HUES64 (cell line): Measurements from ENCODE around the gene C5orf46.

ENCODE experiments used
- H3K27ac ChIP-seq: 2 replicates; pipeline ENCODE4 v1.7.0; 2013; ENCODE audit warnings: low read depth, low read length, inconsistent platforms
- H3K27me3 ChIP-seq: 2 replicates; pipeline ENCODE4 v1.6.1; 2013; ENCODE audit warnings: mild to moderate bottlenecking, low read length; ENCODE audit not compliant: insufficient read depth
- H3K36me3 ChIP-seq: 2 replicates; pipeline ENCODE4 v1.6.1; 2013; ENCODE audit warnings: mild to moderate bottlenecking, low read length; ENCODE audit not compliant: insufficient read depth
- H3K4me1 ChIP-seq: 2 replicates; pipeline ENCODE4 v1.6.1; 2013; ENCODE audit warnings: mild to moderate bottlenecking, low read length, moderate library complexity; ENCODE audit not compliant: insufficient read depth
- H3K4me3 ChIP-seq: 2 replicates; pipeline ENCODE4 v1.5.1; 2013; ENCODE audit warnings: mild to moderate bottlenecking, low read length, moderate library complexity
- H3K9ac ChIP-seq: 2 replicates; pipeline ENCODE4 v1.6.1; 2013; ENCODE audit warnings: mild to moderate bottlenecking, low read depth, low read length
- H3K9me3 ChIP-seq: 2 replicates; pipeline ENCODE4 v1.6.1; 2013; ENCODE audit warnings: low read depth, low read length; ENCODE audit not compliant: insufficient read depth
- WGBS: fragments of 150-250, 120-280 bp; methylation state at CpG from one replicate; pipeline ENCODE4 v1.1.7; 2013; ENCODE audit warnings: missing lambda C conversion rate; 5-methylcytosine and 5-hydroxymethylcytosine counted together

Gene C5orf46

GRCh38 chr5:147920420-147921030 lies 14.2 kb upstream of the C5orf46 start:
- peaks cover 10% of the 10 kb centered on the region; the same call in 1 of the 2 replicates for H3K4me1 ChIP-seq
- H3K9ac ChIP-seq, result no peak overlapping the region
- H3K27ac ChIP-seq, result no peak overlapping the region
- no peak overlapping the region for H3K4me3 ChIP-seq
- WGBS, result 91% methylated on average over 4 of the region's 4 CpGs
- no peaks in the 10 kb centered on the region; the same call in 1 of the 2 replicates for H3K9me3 ChIP-seq
- H3K27me3 ChIP-seq, result no peaks in the 10 kb centered on the region
- H3K36me3 ChIP-seq, result no peaks in the 10 kb centered on the region

- 0 out of 2 replicates have a peak, but pooled peaks cover 3% of the 10 kb centered on the region for H3K4me1 ChIP-seq
- H3K9ac ChIP-seq, result no peak overlapping the region
- no peak overlapping the region for H3K27ac ChIP-seq
- no peak overlapping the region for H3K4me3 ChIP-seq
- H3K36me3 ChIP-seq, result no peaks in the 10 kb centered on the region
- H3K27me3 ChIP-seq, result no peaks in the 10 kb centered on the region
- H3K9me3 ChIP-seq, result no peaks in the 10 kb centered on the region; the same call in 1 of the 2 replicates
- WGBS, result 72% methylated on average over 3 of the region's 3 CpGs
Measured at GRCh38 chr5:147918899-147919298, 12.6 kb upstream of the C5orf46 start.

GRCh38 chr5:147918101-147918685 lies 11.9 kb upstream of the C5orf46 start:
- no peaks in the 10 kb centered on the region for H3K36me3 ChIP-seq
- no peaks in the 10 kb centered on the region for H3K27me3 ChIP-seq
- 50% methylated on average over 2 of the region's 2 CpGs for WGBS
- no peak overlapping the region for H3K9ac ChIP-seq
- H3K9me3 ChIP-seq, result no peaks in the 10 kb centered on the region; the same call in 1 of the 2 replicates
- 0 out of 2 replicates have a peak, but pooled peaks cover 3% of the 10 kb centered on the region for H3K4me1 ChIP-seq
- no peak overlapping the region for H3K27ac ChIP-seq
- no peak overlapping the region for H3K4me3 ChIP-seq

- H3K9ac ChIP-seq, result no peak overlapping the region
- H3K27me3 ChIP-seq, result no peaks in the 10 kb centered on the region
- no peaks in the 10 kb centered on the region for H3K4me1 ChIP-seq
- no peak overlapping the region for H3K4me3 ChIP-seq
- H3K9me3 ChIP-seq, result no peaks in the 10 kb centered on the region; the same call in 1 of the 2 replicates
- H3K36me3 ChIP-seq, result no peaks in the 10 kb centered on the region
- 76% methylated on average over 2 of the region's 3 CpGs for WGBS
- H3K27ac ChIP-seq, result no peak overlapping the region
Measured at GRCh38 chr5:147913786-147914185, 7.4 kb upstream of the C5orf46 start.

- Histone ChIP-seq H3K9me3 (no peaks in the 10 kb centered on the region; the same call in 1 of the 2 replicates), H3K27ac (no peak overlapping the region), H3K4me3 (no peak overlapping the region), H3K27me3 (no peaks in the 10 kb centered on the region), H3K36me3 (no peaks in the 10 kb centered on the region), H3K9ac (no peak overlapping the region), H3K4me1 (no peaks in the 10 kb centered on the region)
- 100% methylated on average over 1 of the region's 1 CpG for WGBS
Measured at GRCh38 chr5:147912011-147912410, 5.7 kb upstream of the C5orf46 start.

- Histone ChIP-seq H3K4me3 (no peak overlapping the region), H3K27ac (no peak overlapping the region), H3K4me1 (no peaks in the 10 kb centered on the region), H3K9ac (no peak overlapping the region), H3K9me3 (no peaks in the 10 kb centered on the region; the same call in 1 of the 2 replicates), H3K27me3 (no peaks in the 10 kb centered on the region), H3K36me3 (no peaks in the 10 kb centered on the region)
- 76% methylated on average over 6 of the region's 6 CpGs for WGBS
Measured at GRCh38 chr5:147911427-147911826, 5.1 kb upstream of the C5orf46 start.

- H3K4me1 ChIP-seq, result peaks cover 10% of the 10 kb centered on the region
- no peak overlapping the region for H3K4me3 ChIP-seq
- H3K27ac ChIP-seq, result no peak overlapping the region
- H3K9ac ChIP-seq, result no peak overlapping the region
- H3K36me3 ChIP-seq, result no peaks in the 10 kb centered on the region
- H3K27me3 ChIP-seq, result no peaks in the 10 kb centered on the region
- 92% methylated on average over 4 of the region's 4 CpGs for WGBS
- H3K9me3 ChIP-seq, result no peaks in the 10 kb centered on the region
Measured at GRCh38 chr5:147904110-147904509, 2.2 kb downstream of the C5orf46 start.

- H3K27ac ChIP-seq, result no peak overlapping the region
- H3K27me3 ChIP-seq, result no peaks in the 10 kb centered on the region
- H3K9ac ChIP-seq, result no peak overlapping the region
- no peak overlapping the region for H3K4me3 ChIP-seq
- H3K4me1 ChIP-seq, result peaks cover 10% of the 10 kb centered on the region
- no peaks in the 10 kb centered on the region for H3K36me3 ChIP-seq
- no peaks in the 10 kb centered on the region for H3K9me3 ChIP-seq
Measured at GRCh38 chr5:147902609-147903115, 3.7 kb downstream of the C5orf46 start.

GRCh38 chr5:147901599-147902039 lies 4.7 kb downstream of the C5orf46 start:
- Histone ChIP-seq H3K4me1 (peaks cover 10% of the 10 kb centered on the region), H3K9ac (no peak overlapping the region), H3K27me3 (no peaks in the 10 kb centered on the region), H3K36me3 (no peaks in the 10 kb centered on the region), H3K27ac (no peak overlapping the region), H3K9me3 (no peaks in the 10 kb centered on the region), H3K4me3 (no peak overlapping the region)
- WGBS, result 82% methylated on average over 12 of the region's 12 CpGs

GRCh38 chr5:147898875-147899401 lies 7.4 kb downstream of the C5orf46 start:
- Histone ChIP-seq H3K36me3 (no peaks in the 10 kb centered on the region), H3K9me3 (no peaks in the 10 kb centered on the region), H3K4me1 (peaks cover 10% of the 10 kb centered on the region), H3K27me3 (no peaks in the 10 kb centered on the region), H3K4me3 (no peak overlapping the region), H3K27ac (no peak overlapping the region), H3K9ac (no peak overlapping the region)
- 94% methylated on average over 3 of the region's 3 CpGs for WGBS

- H3K4me1 ChIP-seq, result peaks cover 7% of the 10 kb centered on the region; the same call in 1 of the 2 replicates
- WGBS, result no CpG with 5 or more reads among the region's 1 CpG
- no peak overlapping the region for H3K9ac ChIP-seq
Measured at GRCh38 chr5:147895864-147896263, 10.5 kb downstream of the C5orf46 start.

More at GRCh38 chr5:147895864-147896263, 10.5 kb downstream of the C5orf46 start:
- Histone ChIP-seq H3K36me3 (no peaks in the 10 kb centered on the region), H3K9me3 (no peaks in the 10 kb centered on the region), H3K27ac (no peak overlapping the region), H3K27me3 (no peaks in the 10 kb centered on the region), H3K4me3 (no peak overlapping the region)
